Measurements from ENCODE around the gene USHBP1. TPM values are rescaled to one million over a fixed set of nuclear protein-coding genes. Genes with fewer than 3 reads are reported as not detected.

USHBP1 gene
- total and polyA plus RNA-seq, 2 of the 13 experiments (the other 11 are each of a cell fraction or from before 2014, with no cell fraction given) = 0.15 to 1.5 TPM

DNA sequence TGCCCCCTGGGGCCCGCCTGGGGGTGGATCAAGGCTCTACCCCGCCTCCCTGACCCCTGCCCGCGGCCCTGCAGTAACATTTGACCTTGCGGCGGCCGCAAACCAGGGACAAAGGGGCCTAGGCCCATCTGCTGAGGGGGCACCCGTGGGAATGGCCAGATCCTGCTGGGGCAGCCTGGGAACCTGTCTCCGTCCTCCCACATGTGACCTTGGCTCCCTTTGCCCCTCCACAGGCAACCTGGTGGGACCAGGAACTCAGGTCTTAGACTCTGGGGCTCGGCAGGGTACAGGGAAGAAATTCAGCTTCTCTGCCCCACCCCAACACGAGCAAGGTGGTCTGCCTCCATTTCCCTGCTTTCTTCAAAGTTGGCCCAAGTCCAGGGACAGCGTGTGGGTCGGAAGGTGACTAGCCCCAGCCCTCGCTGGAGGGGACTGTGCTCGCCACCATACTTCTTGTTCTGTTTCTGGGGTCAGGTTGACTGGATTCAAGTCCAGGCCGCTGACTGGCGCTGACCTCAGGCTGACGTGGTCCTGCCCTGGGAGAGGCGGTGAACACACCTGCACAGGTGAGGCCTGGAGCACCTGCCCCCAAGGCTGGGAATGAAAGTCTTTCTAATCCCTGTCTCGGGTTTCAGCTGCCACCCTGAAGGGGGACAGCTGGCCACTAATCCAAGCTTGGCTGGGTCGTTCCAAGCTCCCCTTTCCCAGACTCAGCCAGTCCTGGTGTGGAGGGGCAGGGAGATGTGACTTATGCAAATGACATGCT, 16.4 kb downstream of the USHBP1 start (continued):
- peak; percentile 66; the same call in 1 of the 2 replicates for TF ChIP-seq ZXDC (CRISPR knock-in tag; IDR thresholded peaks at IDR 0.05)
- TF ChIP-seq, protein P1, sequence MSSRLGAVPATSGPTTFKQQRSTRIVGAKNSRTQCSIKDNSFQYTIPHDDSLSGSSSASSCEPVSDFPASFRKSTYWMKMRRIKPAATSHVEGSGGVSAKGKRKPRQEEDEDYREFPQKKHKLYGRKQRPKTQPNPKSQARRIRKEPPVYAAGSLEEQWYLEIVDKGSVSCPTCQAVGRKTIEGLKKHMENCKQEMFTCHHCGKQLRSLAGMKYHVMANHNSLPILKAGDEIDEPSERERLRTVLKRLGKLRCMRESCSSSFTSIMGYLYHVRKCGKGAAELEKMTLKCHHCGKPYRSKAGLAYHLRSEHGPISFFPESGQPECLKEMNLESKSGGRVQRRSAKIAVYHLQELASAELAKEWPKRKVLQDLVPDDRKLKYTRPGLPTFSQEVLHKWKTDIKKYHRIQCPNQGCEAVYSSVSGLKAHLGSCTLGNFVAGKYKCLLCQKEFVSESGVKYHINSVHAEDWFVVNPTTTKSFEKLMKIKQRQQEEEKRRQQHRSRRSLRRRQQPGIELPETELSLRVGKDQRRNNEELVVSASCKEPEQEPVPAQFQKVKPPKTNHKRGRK (CRISPR knock-in tag; IDR thresholded peaks at IDR 0.05) = 0 out of 2 replicates have a peak, but pooled peaks have one; percentile 34
- no peak for TF ChIP-seq PRPF4 (IDR thresholded peaks at IDR 0.05; ENCODE audit: low read depth, low read length, poor library complexity, severe bottlenecking)
- TF ChIP-seq ATM (IDR thresholded peaks at IDR 0.05; ENCODE audit: borderline replicate concordance) = no peak
- no peak for TF ChIP-seq ZFP62 (CRISPR knock-in tag; IDR thresholded peaks at IDR 0.05)
- TF ChIP-seq ZIK1 (CRISPR knock-in tag; IDR thresholded peaks at IDR 0.05; ENCODE audit: borderline replicate concordance, low read depth) = no peak
- peak in 1 of 2 experiments; percentile 55; a peak in 1 of 4 replicates for TF ChIP-seq POLR2A (IDR thresholded peaks at IDR 0.05; ENCODE audit: insufficient read depth in 1 of 2, low read depth in 2 of 2, low read length in 2 of 2)
- TF ChIP-seq, protein P2, sequence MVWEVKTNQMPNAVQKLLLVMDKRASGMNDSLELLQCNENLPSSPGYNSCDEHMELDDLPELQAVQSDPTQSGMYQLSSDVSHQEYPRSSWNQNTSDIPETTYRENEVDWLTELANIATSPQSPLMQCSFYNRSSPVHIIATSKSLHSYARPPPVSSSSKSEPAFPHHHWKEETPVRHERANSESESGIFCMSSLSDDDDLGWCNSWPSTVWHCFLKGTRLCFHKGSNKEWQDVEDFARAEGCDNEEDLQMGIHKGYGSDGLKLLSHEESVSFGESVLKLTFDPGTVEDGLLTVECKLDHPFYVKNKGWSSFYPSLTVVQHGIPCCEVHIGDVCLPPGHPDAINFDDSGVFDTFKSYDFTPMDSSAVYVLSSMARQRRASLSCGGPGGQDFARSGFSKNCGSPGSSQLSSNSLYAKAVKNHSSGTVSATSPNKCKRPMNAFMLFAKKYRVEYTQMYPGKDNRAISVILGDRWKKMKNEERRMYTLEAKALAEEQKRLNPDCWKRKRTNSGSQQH (CRISPR knock-in tag; IDR thresholded peaks at IDR 0.05; ENCODE audit: low read depth) = 0 out of 2 replicates have a peak, but pooled peaks have one; percentile 78
- TF ChIP-seq MLXIP (CRISPR knock-in tag; IDR thresholded peaks at IDR 0.05; ENCODE audit: borderline replicate concordance) = no peak
- peak; percentile 96; the same call in 1 of the 2 replicates for TF ChIP-seq ZBTB46 (CRISPR knock-in tag; IDR thresholded peaks at IDR 0.05; ENCODE audit: borderline replicate concordance)
- no peak for TF ChIP-seq ZNF44 (CRISPR knock-in tag; IDR thresholded peaks at IDR 0.05)
- TF ChIP-seq, protein P3, sequence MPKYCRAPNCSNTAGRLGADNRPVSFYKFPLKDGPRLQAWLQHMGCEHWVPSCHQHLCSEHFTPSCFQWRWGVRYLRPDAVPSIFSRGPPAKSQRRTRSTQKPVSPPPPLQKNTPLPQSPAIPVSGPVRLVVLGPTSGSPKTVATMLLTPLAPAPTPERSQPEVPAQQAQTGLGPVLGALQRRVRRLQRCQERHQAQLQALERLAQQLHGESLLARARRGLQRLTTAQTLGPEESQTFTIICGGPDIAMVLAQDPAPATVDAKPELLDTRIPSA (CRISPR knock-in tag; IDR thresholded peaks at IDR 0.05; ENCODE audit: borderline replicate concordance) = no peak
- TF ChIP-seq MIER3 (CRISPR knock-in tag; IDR thresholded peaks at IDR 0.05; ENCODE audit: borderline replicate concordance) = peak; percentile 90; the same call in 1 of the 2 replicates
- TF ChIP-seq ZNF841 (CRISPR knock-in tag; IDR thresholded peaks at IDR 0.05; ENCODE audit: borderline replicate concordance) = no peak
- TF ChIP-seq THAP11 (CRISPR knock-in tag; IDR thresholded peaks at IDR 0.05) = peak; percentile 81

All from HepG2 (cell line).